Limb (tissue), 2 donors: ENCODE data around the gene ZCCHC7.

Source experiments
- DNase-seq, 2 donors: peaks; one replicate each; pipeline ENCODE4 v3.0.0-alpha.2; 2016; ENCODE audit errors: extremely low spot score in 2 of 2

Gene ZCCHC7

DNA sequence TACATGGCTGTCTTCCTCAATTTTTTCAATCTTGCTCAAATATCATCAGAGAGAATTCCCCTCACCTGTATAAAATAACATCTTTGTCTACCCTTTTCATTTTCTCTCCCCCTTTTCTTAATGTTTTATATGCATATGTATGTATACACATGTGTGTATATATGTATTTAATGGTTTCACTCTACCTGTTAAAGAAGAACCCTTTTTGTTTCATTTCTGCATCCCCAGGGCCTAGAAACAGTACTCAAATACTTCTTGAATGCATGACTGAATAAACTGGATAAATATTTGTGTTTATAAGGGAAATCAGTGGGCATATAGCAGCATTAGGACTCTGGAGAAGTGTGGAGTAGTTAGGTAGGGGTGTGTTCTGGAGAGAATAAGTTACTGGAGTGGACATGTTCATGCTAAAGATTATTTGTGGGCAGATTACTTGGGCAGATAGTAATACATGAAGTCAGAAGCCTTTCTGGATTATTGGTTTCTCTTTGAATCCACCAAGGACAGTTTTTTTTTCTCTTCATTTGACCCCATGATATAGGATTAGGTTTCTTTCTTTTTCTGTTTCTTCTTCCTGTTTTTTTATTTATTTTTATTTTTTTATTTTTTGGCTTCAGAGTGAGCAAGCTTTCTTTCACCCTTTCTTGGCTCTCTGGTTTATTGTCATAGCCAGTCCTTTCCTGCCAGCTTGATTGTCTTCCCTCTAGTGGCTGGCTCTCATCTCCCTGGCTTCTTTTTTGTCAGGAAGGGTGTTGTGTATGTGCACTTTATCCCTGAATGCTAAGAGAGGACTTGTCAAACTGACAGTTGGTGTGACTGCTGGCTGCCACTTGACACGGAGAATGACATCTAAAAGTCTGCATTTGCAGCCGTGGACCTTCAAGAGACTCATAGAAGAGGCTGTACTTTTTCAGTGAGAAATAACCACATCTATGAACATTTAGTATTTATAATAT is 89.3 kb downstream of the ZCCHC7 start:
- DNase-seq, result no peak

- DNase-seq, result no peak
Observed at GRCh38 chr9:37210737-37211523, 90.6 kb downstream of the ZCCHC7 start.

DNA sequence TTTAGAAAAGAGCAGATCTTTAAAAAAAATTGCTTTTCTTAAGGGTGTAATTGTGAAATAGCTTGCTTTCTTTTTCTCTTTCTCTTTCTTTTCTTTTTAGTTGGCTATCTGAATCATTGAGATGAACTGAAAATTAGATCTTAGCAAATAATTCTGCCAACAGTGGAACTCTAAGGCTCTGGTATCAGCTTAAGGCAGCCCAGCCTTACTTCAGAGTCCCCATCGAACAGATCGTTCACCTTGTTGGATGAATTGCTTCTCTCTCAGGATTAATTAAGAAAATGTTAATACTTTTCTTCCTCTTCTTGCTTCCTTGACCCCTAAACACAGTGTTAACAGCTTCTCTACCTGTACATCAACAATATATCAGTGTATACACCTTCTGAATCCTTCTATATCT is 92.1 kb downstream of the ZCCHC7 start:
- DNase-seq, result no peak

GRCh38 chr9:37215381-37215780 is 95.0 kb downstream of the ZCCHC7 start:
- DNase-seq, result no peak

DNA sequence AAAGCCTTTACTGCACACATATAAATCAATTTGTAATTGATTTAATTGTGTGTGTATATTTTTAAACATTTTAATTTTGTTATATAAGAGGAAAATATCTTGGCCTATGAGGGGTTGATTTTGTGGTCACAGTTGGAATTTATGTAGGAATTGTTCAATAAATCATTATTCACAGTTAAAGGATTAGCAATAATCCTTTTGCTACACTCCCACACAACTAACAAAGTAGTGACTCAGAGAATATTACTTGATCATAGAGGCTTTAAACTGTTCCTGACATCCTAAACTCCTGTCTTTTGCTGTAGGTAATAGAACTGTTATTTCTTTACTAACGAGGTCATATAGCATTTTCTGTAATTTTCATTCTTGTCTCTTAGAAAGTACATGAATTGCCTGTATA is 95.5 kb downstream of the ZCCHC7 start:
- no peak for DNase-seq

GRCh38 chr9:37217161-37217560 is 96.8 kb downstream of the ZCCHC7 start:
- DNase-seq, result no peak

DNA sequence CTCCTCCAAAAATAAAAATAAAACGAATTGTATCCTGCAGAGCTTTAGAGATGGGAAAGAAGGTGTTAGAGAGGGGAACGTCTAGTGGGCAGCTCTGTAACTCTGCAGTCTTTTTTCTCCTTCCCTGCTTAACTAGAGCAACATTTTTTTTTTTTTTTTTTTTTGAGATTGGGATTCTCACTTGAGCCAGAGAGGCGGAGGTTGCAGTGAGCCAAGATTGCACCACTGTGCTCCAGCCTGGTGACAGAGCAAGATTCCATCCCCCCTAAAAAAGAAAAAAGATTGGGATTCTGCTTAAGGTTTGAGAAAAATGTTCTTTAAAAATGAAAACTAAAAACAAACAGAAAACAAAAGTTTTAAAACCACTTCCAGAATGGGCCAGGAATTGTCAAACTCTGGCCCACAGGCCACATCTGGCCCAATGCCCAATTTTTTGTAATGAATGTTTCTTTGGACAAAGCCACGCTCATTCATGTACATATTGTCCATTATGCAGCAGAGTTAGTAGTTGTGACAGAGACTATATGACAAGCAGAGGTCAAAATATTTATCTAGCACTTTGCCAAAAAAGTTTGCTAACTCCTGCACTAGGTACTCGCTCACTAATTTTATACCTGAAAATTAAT is 98.5 kb downstream of the ZCCHC7 start:
- no peak for DNase-seq

- no peak for DNase-seq
Observed at GRCh38 chr9:37220971-37221370, 100.6 kb downstream of the ZCCHC7 start.

DNA sequence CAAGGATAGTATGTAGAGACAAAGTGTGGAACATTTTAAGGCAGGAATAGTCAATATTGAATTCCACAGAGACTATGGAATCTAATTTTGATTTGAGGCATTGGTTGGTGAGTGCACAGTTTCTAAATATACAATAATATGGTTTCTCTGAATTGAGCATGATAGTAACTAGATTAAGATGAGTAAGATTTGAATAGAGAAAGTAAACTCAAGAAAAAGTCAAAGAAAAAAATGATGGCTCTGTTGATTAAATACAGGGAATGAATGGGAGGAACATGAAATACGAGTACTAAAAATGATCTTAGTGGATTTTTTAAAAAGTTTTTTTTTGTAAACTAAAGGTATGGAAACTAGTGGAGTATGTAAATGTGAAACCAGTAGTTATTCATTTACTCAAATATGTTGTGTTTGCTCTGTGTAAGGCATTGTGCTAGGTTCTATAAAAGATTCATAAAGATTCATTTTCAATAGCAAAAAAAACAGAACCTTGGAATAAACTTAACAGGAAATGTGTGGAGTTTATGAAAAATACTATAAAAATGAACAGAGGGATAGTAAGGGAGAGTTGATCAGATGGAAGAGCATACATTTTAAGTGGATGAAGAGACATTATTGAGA is 101.2 kb downstream of the ZCCHC7 start:
- DNase-seq, result no peak

DNA sequence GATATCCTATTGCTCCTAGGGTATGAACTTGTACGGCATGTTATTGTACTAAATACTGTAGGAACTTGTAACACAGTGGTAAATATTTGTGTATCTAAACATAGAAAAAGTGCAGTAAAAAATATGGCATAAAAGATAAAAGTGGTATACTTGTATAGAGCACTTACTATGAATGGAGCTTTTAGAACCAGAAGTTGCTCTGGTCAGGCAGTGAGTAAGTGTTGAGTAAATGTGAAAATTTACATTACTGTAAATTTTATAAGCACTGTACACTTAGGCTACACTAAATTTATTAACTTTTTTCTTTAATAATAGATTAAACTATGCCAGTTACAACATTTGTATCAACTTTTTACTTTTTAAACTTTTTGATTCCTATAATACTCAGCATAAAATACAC is 109.1 kb downstream of the ZCCHC7 start:
- no peak for DNase-seq

- no peak for DNase-seq
Observed at GRCh38 chr9:37229882-37230482, 109.6 kb downstream of the ZCCHC7 start.

DNA sequence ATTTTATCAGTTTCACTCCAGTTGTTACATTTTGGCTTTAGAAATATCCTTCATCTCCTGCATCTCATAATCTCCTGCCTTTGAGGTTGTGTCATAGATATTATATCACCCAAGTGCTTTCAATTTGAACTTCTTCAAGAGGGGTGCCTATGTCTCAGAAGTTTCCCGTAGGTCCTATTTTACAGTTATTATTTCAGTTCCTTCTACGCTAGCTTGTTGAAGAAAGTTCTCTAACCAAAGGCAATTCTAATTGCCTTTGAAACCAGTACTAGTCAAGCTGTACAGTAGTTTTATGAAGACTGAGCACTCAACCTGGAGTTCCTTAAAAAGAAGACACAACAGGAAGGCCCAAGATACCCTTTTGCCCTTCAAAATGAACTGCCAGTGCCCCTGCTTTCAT is 116.4 kb downstream of the ZCCHC7 start:
- DNase-seq, result no peak

DNA sequence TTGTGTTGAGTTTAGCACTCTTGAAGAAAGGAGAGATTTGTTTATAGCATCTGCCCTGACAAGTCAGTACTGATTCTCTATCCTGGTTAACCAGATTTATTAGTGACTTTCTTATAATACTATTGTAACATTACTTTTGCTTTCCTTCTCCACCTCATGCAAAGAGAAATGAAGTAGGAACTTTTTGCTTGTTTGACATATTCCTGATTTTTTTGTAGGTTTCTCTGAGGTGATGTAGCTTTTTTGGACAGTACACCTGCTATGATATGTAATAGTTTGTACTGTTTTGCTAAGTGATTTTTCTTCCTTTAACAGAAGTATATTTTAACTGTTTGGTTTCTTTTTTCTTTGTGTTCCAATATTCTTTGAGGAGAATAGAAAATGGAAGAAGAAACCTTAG is 117.7 kb downstream of the ZCCHC7 start:
- DNase-seq, result no peak

GRCh38 chr9:37239224-37239859 is 119.0 kb downstream of the ZCCHC7 start:
- DNase-seq, result no peak

DNA sequence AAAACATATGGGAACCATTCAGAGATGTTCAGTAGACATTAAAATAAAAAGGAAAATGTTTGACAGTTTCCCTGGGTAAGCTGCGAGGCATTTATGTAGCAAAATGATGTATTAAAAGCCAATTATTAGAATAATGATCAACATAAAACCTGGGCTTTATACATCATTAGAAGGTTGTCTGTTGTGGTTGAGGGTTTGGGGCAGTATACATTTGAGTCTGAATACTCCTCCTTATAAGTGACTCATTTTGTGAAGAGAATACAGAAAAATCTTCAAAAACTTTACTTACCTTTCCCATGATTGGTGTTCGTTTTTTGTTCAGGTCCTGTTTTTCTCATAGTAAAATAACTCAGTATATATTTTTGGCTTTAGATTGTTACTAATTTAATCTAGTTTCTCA is 119.5 kb downstream of the ZCCHC7 start:
- DNase-seq, result no peak

DNA sequence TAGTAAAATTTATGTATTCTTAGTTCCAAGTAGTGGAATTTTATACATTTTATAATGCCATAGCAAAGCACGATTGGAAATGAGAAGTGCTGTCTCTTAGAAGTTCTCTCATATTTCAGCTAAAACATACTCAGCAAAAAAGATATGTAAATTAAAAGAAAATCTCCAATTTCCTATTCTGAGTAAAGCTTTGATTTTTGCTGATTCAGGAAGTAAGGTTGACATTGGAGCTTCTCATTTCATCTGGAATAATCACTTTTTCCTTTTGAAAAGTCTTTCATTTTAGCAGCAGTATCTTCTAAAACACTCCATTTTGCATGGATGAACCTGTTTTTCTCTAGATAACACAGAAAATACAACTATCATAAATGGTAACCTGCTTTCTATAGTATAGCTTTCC is 121.0 kb downstream of the ZCCHC7 start:
- DNase-seq, result no peak

DNA sequence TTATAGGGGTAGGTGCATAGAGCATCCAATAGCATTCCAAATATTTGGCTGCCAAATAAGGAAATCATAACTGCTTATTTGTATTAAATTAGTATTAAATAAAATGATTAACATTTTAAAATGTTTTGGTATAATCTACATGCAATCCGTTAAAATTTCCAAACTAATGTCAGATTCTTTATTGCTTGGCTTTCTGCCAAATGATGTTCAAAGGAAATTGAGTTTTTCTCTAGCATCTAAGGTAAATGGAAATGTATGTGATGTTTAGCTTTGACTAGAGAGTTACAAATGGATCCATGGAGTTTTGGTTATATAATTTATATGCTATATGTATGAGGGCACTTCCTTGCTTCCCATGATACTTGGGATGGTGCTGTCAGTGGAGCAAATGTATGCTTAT is 121.7 kb downstream of the ZCCHC7 start:
- no peak for DNase-seq

- no peak for DNase-seq
Observed at GRCh38 chr9:37243588-37244345, 123.4 kb downstream of the ZCCHC7 start.

GRCh38 chr9:37246826-37247225 is 126.5 kb downstream of the ZCCHC7 start:
- no peak for DNase-seq

- no peak for DNase-seq
Observed at GRCh38 chr9:37248651-37249163, 128.3 kb downstream of the ZCCHC7 start.
